OCI-LY7 (cell line): Measurements from ENCODE around the gene COPS3. TPM values are rescaled to one million over a fixed set of nuclear protein-coding genes. Genes with fewer than 3 reads are reported as not detected.
A peak's percentile ranks its signal among the peaks of the same experiment; 100 is the strongest.

Source experiments
- BruUV-seq: library from RNA; stranded (reverse); fragments of 400-500 nt; replicated peaks from 2 replicates; lab custom pipeline; 2021; lab: Mats Ljungman, UMichigan
- CTCF ChIA-PET: fragments of 300-600 bp; sonication (Branson Sonifier 250); formaldehyde crosslinking; loops from one replicate; lab custom pipeline; 2022; ENCODE audit warnings: antibody characterized with exemption; ENCODE audit not compliant: unreplicated experiment; lab: Charles Lee
- POLR2A ChIA-PET: fragments of 300-600 bp; sonication (Branson Sonifier 250); formaldehyde crosslinking; loops from one replicate; lab custom pipeline; 2022; ENCODE audit warnings: antibody characterized with exemption; lab: Charles Lee
- DNase-seq: peaks from one replicate; pipeline ENCODE4 v3.0.0-alpha.2; 2015; ENCODE audit warnings: low spot score
- H2AFZ ChIP-seq: fragments of 200-600 bp; sonication (generic), shearing (Covaris generic); 2 replicates; pipeline ENCODE4 v1.6.1; 2014; ENCODE audit warnings: mild to moderate bottlenecking, antibody characterized with exemption, low read length, moderate library complexity
- H3K27ac ChIP-seq: fragments of 200-600 bp; sonication (generic); 2 replicates; pipeline ENCODE4 v1.5.1; 2014; ENCODE audit warnings: mixed run types, low read depth, mild to moderate bottlenecking, moderate library complexity, low read length, inconsistent platforms; ENCODE audit not compliant: poor library complexity, severe bottlenecking
- H3K36me3 ChIP-seq: fragments of 200-600 bp; sonication (generic); 2 replicates; pipeline ENCODE4 v1.6.1; 2014; ENCODE audit warnings: mild to moderate bottlenecking, antibody characterized with exemption, low read length, moderate library complexity, mixed read lengths; ENCODE audit not compliant: insufficient read depth
- H3K4me1 ChIP-seq: fragments of 200-600 bp; sonication (generic); 2 replicates; pipeline ENCODE4 v1.5.1; 2014; ENCODE audit warnings: mild to moderate bottlenecking, low read length; ENCODE audit not compliant: insufficient read depth, poor library complexity, severe bottlenecking
- H3K4me2 ChIP-seq: fragments of 200-600 bp; sonication (generic); 2 replicates; pipeline ENCODE4 v1.6.1; 2014; ENCODE audit warnings: mild to moderate bottlenecking, low read length
- H3K4me3 ChIP-seq: fragments of 200-600 bp; sonication (generic); 2 replicates; pipeline ENCODE4 v1.5.1; 2014; ENCODE audit warnings: mild to moderate bottlenecking, low read depth, low read length; ENCODE audit not compliant: poor library complexity, severe bottlenecking
- H3K79me2 ChIP-seq: fragments of 200-600 bp; sonication (generic); 2 replicates; pipeline ENCODE4 v1.6.1; 2016; ENCODE audit warnings: low read depth, mild to moderate bottlenecking, low read length, moderate library complexity, mixed read lengths; ENCODE audit not compliant: insufficient read depth
- H3K9me2 ChIP-seq: fragments of 200-600 bp; sonication (generic); 2 replicates; pipeline ENCODE4 v1.6.1; 2016; ENCODE audit warnings: mild to moderate bottlenecking, low read length, mixed read lengths; ENCODE audit not compliant: insufficient read depth
- H3K9me3 ChIP-seq: fragments of 200-600 bp; sonication (generic); 2 replicates; pipeline ENCODE4 v1.6.1; 2014; ENCODE audit warnings: mild to moderate bottlenecking, mixed run types, low read length, mixed read lengths
- H4K20me1 ChIP-seq: fragments of 200-600 bp; sonication (generic); 2 replicates; pipeline ENCODE4 v1.6.1; 2014; ENCODE audit warnings: mild to moderate bottlenecking, antibody characterized with exemption, low read length, moderate library complexity, mixed read lengths; ENCODE audit not compliant: insufficient read depth
- CTCF ChIP-seq: fragments of 200-600 bp; sonication (generic); conservative IDR thresholded peaks from 2 replicates; pipeline ENCODE4 v1.5.1; 2014; ENCODE audit warnings: mild to moderate bottlenecking, antibody characterized with exemption, low read length, moderate library complexity, mixed read lengths
- EZH2phosphoT487 ChIP-seq: fragments of 200-600 bp; sonication (generic); IDR thresholded peaks from 2 replicates; pipeline ENCODE4 v1.6.1; 2018; ENCODE audit warnings: low read depth, borderline replicate concordance, mild to moderate bottlenecking, mixed run types, antibody characterized with exemption, low read length, moderate library complexity, mixed read lengths
- intact Hi-C: fragments of 100-400 bp; cut with micrococcal nuclease; formaldehyde crosslinking; loops from one replicate; pipeline ENCODE4 v1.10.0; 2022; ENCODE audit not compliant: unreplicated experiment
- total RNA-seq, 2 experiments: library from RNA; depleted of rRNA in 1 of 2; stranded (reverse); fragments of >200 nt in 1 of 2; shearing (Covaris generic) in 1 of 2; gene quantifications; 2 replicates each; pipeline ENCODE4 v1.2.3, GENCODE V29; 2014 to 2022

Gene COPS3
- total RNA-seq, 2 experiments from 2014 or later, result 83.9 to 113 TPM

- H3K27ac ChIP-seq, result peak overlapping the region; percentile 77
- BruUV-seq, result no TSS peak
- H2AFZ ChIP-seq, result peak overlapping the region; percentile 21; the same call in 1 of the 2 replicates
- no peaks in the 10 kb centered on the region for H3K9me2 ChIP-seq
- H3K36me3 ChIP-seq, result peaks cover 8% of the 10 kb centered on the region; the same call in 1 of the 2 replicates
- ChIA-PET POLR2A (interaction anchor here (0.5 to 0.6 kb wide), 2 partner anchors 12 to 14 kb away, joined by 3 to 4 read pairs; no protein-coding TSS in a partner anchor), CTCF (interaction anchor here (1.2 kb wide), 1 partner anchor 20 kb away, joined by 3 read pairs; no protein-coding TSS in a partner anchor)
- H3K9me3 ChIP-seq, result no peaks in the 10 kb centered on the region
- DNase-seq, result peak; percentile 65
- peak overlapping the region; percentile 70 for H3K4me3 ChIP-seq
- intact Hi-C loops, result loop anchor here (2.0 kb wide), 1 partner anchor 68 kb away; the partner anchor contains the start of gene FLCN
- TF ChIP-seq EZH2phosphoT487 (no peak), CTCF (no peak)
- H3K79me2 ChIP-seq, result peaks cover 5% of the 10 kb centered on the region; the same call in 1 of the 2 replicates
- no peaks in the 10 kb centered on the region for H4K20me1 ChIP-seq
- peaks cover 48% of the 10 kb centered on the region for H3K4me1 ChIP-seq
- peak overlapping the region; percentile 85 for H3K4me2 ChIP-seq
Measured at GRCh38 chr17:17304521-17304985, 23.5 kb upstream of the COPS3 start.

- H3K4me3 ChIP-seq, result peak overlapping the region; percentile 70
- POLR2A ChIA-PET, result no interaction called here
Measured at GRCh38 chr17:17303847-17304490, 22.9 kb upstream of the COPS3 start.

More at GRCh38 chr17:17303847-17304490, 22.9 kb upstream of the COPS3 start:
- CTCF ChIA-PET, result interaction anchor here (1.2 kb wide), 1 partner anchor 20 kb away, joined by 3 read pairs; no protein-coding TSS in a partner anchor
- peaks cover 3% of the 10 kb centered on the region; the same call in 1 of the 2 replicates for H3K36me3 ChIP-seq
- H3K27ac ChIP-seq, result peak overlapping the region; percentile 77
- TSS peak; percentile 70 for BruUV-seq
- H3K79me2 ChIP-seq, result peaks cover 5% of the 10 kb centered on the region; the same call in 1 of the 2 replicates
- no peaks in the 10 kb centered on the region for H3K9me2 ChIP-seq
- peak overlapping the region; percentile 85 for H3K4me2 ChIP-seq
- DNase-seq, result no peak
- TF ChIP-seq EZH2phosphoT487 (no peak), CTCF (no peak)
- no peaks in the 10 kb centered on the region for H3K9me3 ChIP-seq
- peaks cover 48% of the 10 kb centered on the region for H3K4me1 ChIP-seq
- H4K20me1 ChIP-seq, result no peaks in the 10 kb centered on the region
- H2AFZ ChIP-seq, result peak overlapping the region; percentile 21; the same call in 1 of the 2 replicates
- intact Hi-C loops, result loop anchor here (1.0 to 2.0 kb wide), 2 partner anchors 23 to 67 kb away; partner anchors contain the start of genes COPS3 and FLCN
